ENCODE data around the gene SPOCK2.

SPOCK2 gene

GRCh38 chr10:72076756-72077155 is 11.6 kb downstream of the SPOCK2 start:
- H3K4me3 ChIP-seq (replicated peaks; ENCODE audit: low read depth, low read length), result no peak overlapping the region
- TF ChIP-seq CTCF (IDR thresholded peaks at IDR 0.05; ENCODE audit: low read length, missing control alignments), result no peak
- no peak for DNase-seq (ENCODE audit: low read depth)

- no peak for DNase-seq (ENCODE audit: low read depth)
- no peak overlapping the region for H3K4me3 ChIP-seq (replicated peaks; ENCODE audit: low read depth, low read length)
- no peak for TF ChIP-seq CTCF (IDR thresholded peaks at IDR 0.05; ENCODE audit: low read length, missing control alignments)
Observed at GRCh38 chr10:72075376-72076115, 12.8 kb downstream of the SPOCK2 start.

- H3K4me3 ChIP-seq (replicated peaks; ENCODE audit: low read depth, low read length), result no peak overlapping the region
Observed at GRCh38 chr10:72074574-72075375, 13.6 kb downstream of the SPOCK2 start.

GRCh38 chr10:72073708-72074573 is 14.4 kb downstream of the SPOCK2 start:
- TF ChIP-seq CTCF (IDR thresholded peaks at IDR 0.05; ENCODE audit: low read length, missing control alignments), result no peak
- DNase-seq (ENCODE audit: low read depth), result no peak
- no peak overlapping the region for H3K4me3 ChIP-seq (replicated peaks; ENCODE audit: low read depth, low read length)

More at GRCh38 chr10:72074574-72075375, 13.6 kb downstream of the SPOCK2 start:
- no peak for DNase-seq (ENCODE audit: low read depth)
- no peak for TF ChIP-seq CTCF (IDR thresholded peaks at IDR 0.05; ENCODE audit: low read length, missing control alignments)

GRCh38 chr10:72072639-72073038 is 15.7 kb downstream of the SPOCK2 start:
- TF ChIP-seq CTCF (IDR thresholded peaks at IDR 0.05; ENCODE audit: low read length, missing control alignments), result no peak
- DNase-seq (ENCODE audit: low read depth), result no peak

GRCh38 chr10:72072046-72072445 is 16.3 kb downstream of the SPOCK2 start:
- no peak for TF ChIP-seq CTCF (IDR thresholded peaks at IDR 0.05; ENCODE audit: low read length, missing control alignments)
- no peak overlapping the region for H3K4me3 ChIP-seq (replicated peaks; ENCODE audit: low read depth, low read length)
- no peak for DNase-seq (ENCODE audit: low read depth)

More at GRCh38 chr10:72072639-72073038, 15.7 kb downstream of the SPOCK2 start:
- no peak overlapping the region for H3K4me3 ChIP-seq (replicated peaks; ENCODE audit: low read depth, low read length)

Measured in fibroblast of pulmonary artery (primary cell).